ENCODE measurements around the gene ZNF217.
"Not testable (repeated sequence)": the region's sequence is repeated elsewhere in the genome, so short reads cannot be mapped to it uniquely, and the experiment has no call there.

The ZNF217 gene

GRCh38 chr20:53622247-53623133, 28.9 kb upstream of the ZNF217 start:
- no peak for DNase-seq (ENCODE audit: low read depth, low spot score)

GRCh38 chr20:53621482-53622246, 28.0 kb upstream of the ZNF217 start:
- DNase-seq (ENCODE audit: low read depth, low spot score), result no peak

- not testable (repeated sequence) for DNase-seq (ENCODE audit: low read depth, low spot score)
Measured at GRCh38 chr20:53618490-53619000, 24.9 kb upstream of the ZNF217 start.

- no peak for DNase-seq (ENCODE audit: low read depth, low spot score)
Measured at GRCh38 chr20:53617791-53618489, 24.3 kb upstream of the ZNF217 start.

- DNase-seq (ENCODE audit: low read depth, low spot score), result not testable (repeated sequence)
Measured at GRCh38 chr20:53616489-53616888, 22.9 kb upstream of the ZNF217 start.

GRCh38 chr20:53613748-53614147, 20.1 kb upstream of the ZNF217 start:
- DNase-seq (ENCODE audit: low read depth, low spot score), result no peak

- not testable (repeated sequence) for DNase-seq (ENCODE audit: low read depth, low spot score)
Measured at GRCh38 chr20:53612289-53612688, 18.6 kb upstream of the ZNF217 start.

- peak; percentile 56 for DNase-seq (ENCODE audit: low read depth, low spot score)
Measured at GRCh38 chr20:53611449-53611894, 17.8 kb upstream of the ZNF217 start.

- DNase-seq (ENCODE audit: low read depth, low spot score), result no peak
Measured at GRCh38 chr20:53609491-53610445, 16.1 kb upstream of the ZNF217 start.

- DNase-seq (ENCODE audit: low read depth, low spot score), result no peak
Measured at GRCh38 chr20:53608456-53609452, 15.1 kb upstream of the ZNF217 start.

- no peak for DNase-seq (ENCODE audit: low read depth, low spot score)
Measured at GRCh38 chr20:53608071-53608455, 14.4 kb upstream of the ZNF217 start.

GRCh38 chr20:53606364-53606985, 12.8 kb upstream of the ZNF217 start:
- peak; percentile 50 for DNase-seq (ENCODE audit: low read depth, low spot score)

GRCh38 chr20:53605401-53605800, 11.8 kb upstream of the ZNF217 start:
- DNase-seq (ENCODE audit: low read depth, low spot score), result not testable (repeated sequence)

- not testable (repeated sequence) for DNase-seq (ENCODE audit: low read depth, low spot score)
Measured at GRCh38 chr20:53604846-53605245, 11.2 kb upstream of the ZNF217 start.

GRCh38 chr20:53602661-53603060, 9.0 kb upstream of the ZNF217 start:
- DNase-seq (ENCODE audit: low read depth, low spot score), result no peak

- DNase-seq (ENCODE audit: low read depth, low spot score), result no peak
Measured at GRCh38 chr20:53599910-53600632, 6.4 kb upstream of the ZNF217 start.

GRCh38 chr20:53599378-53599777, 5.7 kb upstream of the ZNF217 start:
- DNase-seq (ENCODE audit: low read depth, low spot score), result no peak

- DNase-seq (ENCODE audit: low read depth, low spot score), result no peak
Measured at GRCh38 chr20:53599044-53599362, 5.4 kb upstream of the ZNF217 start.

Data from smooth muscle cell of the brain vasculature (primary cell).